ENCODE data around the gene SPINT1.
"Not testable (repeated sequence)": the region's sequence is repeated elsewhere in the genome, so short reads cannot be mapped to it uniquely, and the experiment has no call there.

SPINT1 gene

GRCh38 chr15:40858706-40859105, 14.9 kb downstream of the SPINT1 start:
- DNase-seq (ENCODE audit: low read depth), result no peak

DNA sequence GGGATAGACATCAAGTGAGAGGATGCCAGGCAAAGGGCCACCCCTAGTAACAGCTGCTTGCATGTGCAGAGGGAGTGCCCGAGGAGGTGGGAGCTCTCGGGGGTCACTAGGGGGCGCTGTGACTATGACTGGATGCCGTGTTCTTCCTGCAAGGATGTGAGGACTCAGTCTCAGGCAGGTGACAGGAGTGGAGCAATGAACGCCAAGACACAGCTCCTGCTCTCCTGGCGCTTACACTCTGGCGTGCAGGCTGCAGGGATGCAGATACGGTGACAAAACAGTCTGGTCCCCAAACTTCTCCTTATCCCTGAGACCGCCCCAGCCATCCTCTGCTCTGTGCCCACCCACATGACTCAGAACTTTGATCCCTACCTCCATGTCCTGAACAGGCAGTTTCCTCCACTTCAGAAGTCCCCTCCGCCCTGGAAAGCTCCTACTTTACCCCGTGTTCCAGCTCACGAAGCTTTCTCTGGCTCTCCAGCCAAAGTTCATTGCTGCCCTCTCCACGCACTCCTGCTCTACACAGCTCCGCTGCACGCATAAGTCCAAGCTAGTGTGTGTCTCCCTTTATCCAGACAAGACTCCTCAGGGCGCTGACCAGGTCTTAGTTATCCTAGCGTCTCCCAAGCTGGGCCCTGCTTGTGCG, 15.5 kb downstream of the SPINT1 start:
- DNase-seq (ENCODE audit: low read depth), result no peak

DNA sequence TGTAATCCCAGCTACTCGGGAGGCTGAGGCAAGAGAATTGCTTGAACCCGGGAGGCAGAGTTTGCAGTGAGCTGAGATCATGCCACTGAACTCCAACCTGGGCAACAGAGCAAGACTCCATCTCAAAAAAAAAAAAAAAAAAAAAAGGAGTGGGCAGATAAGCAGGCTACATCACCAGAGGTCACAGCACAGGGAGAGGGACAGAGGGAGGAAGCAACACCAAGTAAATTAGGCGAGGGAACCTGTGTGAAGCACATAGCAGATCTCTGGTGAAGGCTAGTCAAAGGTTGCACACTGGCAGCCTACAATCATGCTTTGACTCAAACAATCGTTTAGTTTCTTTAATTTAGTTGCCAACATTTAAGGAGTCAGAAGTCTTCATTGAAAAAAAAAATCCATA, 17.3 kb downstream of the SPINT1 start:
- DNase-seq (ENCODE audit: low read depth), result not testable (repeated sequence)

DNA sequence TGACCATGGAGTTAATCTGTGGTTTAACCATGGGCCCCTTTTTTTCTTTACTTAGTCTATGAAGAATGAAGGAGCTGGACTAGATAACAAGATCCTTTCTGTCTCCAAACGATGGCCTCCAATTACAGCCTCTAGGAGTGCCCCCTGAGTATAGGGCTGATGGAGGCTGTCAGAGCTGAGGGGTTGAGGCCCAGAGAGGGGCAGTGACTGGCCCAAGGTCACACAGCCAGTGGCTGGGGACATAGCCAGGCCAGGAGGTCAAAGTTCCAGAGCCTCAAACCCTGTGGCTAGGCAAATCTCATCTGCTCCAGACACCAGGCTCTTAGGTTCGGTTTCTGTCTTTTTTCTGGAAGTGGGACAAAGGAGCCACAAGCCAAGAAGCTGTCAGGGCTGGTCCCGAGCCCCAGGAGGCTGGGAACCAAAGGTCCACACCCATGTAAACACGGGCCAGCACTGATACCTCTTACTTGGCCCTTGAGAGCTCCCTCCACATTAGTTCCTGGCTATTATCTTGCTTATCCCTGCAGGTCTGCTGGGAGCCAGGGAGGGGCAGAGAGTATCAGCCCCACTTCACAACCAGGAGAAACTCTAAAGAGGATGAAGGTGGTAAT, 19.9 kb downstream of the SPINT1 start:
- no peak for DNase-seq (ENCODE audit: low read depth)

GRCh38 chr15:40867199-40867598, 23.4 kb downstream of the SPINT1 start:
- DNase-seq (ENCODE audit: low read depth), result no peak

- no peak for DNase-seq (ENCODE audit: low read depth)
Measured at GRCh38 chr15:40869686-40870085, 25.8 kb downstream of the SPINT1 start.

DNA sequence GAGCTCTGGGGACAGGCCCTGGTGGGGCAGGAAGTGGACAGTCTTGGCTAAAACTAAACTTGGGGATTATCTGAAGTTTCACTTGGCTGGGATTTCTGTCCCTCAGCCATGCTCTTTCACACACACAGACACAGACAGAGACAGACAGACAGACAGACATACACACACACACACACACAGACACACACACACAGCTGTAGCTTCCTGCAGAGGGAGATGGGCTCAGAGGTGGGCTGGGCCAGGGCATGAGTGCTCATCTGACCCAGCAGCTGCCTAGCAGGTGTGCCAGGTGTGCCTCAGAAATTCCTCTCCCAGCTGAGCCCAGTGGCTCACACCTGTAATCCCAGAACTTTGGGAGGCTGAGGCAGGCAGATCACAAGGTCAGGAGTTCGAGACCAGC, 26.9 kb downstream of the SPINT1 start:
- DNase-seq (ENCODE audit: low read depth), result no peak

DNA sequence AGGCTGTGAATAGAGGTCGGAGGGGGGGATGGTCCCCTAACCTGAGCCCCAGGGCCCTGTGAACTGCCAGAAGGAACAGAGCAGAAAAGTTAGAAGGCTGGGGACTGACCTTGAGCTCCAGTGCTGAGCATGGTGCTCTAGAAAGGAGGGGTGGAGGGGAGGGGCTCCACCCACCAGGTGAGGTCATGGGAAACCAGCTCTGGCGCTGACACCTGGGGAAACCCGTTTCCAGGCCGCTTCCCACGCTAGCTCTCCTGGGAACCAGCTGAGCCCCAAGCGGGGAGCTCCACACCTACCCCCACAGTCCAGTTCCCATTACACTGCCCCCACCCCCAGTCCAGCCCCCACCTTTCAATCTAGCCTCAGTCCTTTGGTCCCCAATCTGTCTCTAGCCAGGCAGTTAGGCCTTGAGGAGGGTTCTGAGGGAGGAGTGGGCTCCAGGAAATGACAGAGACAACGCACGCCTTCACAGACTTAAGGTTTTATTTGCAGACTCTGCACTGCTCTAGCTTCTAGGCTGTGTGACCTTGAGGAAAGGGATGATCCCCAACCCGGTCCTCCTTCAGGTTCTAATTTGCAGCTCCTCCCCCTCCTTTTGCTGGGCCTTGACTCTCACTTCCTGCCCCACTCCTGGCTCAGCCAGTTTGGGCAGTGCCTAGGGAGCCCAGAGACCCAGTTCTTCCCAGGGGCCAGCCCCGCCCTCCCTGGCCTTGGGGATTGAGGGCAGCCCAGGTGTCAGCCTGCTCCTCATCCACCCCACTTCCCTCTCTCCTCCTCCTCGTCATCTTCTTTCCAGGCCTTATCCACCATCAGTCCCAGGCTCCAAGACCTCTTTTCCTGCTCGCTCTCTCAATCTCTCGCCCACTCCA, 28.1 kb downstream of the SPINT1 start:
- no peak for DNase-seq (ENCODE audit: low read depth)

DNA sequence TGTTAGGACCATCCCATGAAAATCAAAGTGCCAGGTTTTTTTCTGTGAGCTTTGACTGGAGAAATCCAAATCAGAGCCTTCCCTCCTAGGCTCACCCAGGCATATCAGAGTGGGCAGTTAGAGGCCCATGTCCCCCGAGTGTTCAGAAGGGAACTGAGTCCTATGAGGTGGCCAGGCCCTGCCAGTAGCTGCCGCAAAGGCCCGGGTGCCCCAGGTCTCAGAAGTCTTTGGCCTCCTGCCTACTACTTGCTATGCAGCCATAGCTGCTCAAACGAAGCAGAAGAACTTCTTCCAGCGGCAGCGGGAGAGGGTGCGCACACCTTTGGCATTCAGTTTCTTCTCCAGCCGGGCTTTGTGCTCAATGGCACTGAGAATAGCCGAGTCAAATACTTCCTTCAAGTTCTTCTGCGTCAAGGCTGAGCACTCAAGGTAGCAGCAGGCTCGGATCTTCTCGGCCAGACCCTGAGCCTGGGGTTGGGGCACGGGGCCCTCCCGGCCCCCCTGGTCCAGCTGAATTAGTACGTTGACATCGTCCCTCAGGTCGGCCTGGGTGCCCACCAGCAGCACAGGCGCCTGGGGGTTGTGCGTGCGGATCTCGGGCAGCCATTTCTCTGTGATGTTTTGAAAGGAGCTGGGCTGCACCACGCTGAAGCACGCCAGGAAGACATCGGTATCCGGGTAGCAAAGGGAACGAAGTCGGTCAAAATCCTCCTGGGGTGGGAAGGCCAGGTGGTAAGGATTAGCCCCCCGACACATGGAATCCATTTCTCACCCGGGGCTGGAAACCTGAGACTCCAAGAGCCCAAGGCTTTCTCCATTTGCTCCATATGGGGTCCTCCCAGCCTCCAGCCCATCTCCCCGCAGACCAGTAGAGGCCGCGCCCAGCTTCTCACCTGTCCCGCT, 29.2 kb downstream of the SPINT1 start:
- no peak for DNase-seq (ENCODE audit: low read depth)

DNA sequence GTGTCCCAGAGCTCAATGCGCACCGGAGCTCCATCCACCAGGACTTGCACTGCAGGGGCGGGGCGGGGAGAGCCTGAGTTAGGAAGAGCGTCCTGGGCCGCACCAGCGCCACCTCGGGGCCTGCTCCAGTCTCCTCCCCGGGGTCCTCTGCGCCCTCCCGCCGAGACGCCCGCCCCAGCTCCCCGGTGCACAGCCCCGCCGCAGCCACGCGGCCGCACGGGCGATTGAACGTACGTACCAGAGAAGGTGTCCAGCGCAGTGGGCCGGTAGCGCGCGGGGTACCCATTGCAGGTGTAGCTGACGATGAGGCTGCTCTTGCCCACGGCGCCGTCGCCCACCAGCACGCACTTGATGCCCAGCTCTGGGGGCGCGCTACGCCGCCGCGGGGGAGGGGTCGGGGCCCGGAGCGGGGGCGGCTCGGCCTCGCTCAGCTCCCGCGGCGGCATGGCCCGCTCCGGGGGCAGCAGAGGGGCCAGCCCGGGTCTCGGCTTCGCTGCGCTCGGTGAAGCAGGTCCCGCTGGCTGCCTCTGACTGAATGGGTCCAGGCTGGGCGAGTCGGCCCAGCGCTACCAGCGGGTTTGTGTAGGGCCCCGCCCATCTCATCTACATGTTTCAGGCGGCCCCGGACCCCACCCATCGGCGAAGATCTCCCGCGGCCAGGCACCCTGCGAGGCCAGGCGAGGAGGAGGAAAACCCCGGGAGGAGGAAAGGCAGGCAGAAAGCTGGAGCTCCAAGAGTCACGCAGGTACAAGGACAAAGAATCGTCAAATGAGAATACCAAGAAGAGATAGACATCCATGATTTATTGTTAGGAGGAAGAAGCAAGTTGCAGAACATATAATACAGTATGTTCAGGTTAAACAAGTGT, 30.1 kb downstream of the SPINT1 start, which contains the start of gene RHOV:
TSS of gene RHOV (minus strand) at position 541 of the 868 bp plus-strand sequence. CDS start at position 446, 95 bp downstream.
- no peak for DNase-seq (ENCODE audit: low read depth)

DNA sequence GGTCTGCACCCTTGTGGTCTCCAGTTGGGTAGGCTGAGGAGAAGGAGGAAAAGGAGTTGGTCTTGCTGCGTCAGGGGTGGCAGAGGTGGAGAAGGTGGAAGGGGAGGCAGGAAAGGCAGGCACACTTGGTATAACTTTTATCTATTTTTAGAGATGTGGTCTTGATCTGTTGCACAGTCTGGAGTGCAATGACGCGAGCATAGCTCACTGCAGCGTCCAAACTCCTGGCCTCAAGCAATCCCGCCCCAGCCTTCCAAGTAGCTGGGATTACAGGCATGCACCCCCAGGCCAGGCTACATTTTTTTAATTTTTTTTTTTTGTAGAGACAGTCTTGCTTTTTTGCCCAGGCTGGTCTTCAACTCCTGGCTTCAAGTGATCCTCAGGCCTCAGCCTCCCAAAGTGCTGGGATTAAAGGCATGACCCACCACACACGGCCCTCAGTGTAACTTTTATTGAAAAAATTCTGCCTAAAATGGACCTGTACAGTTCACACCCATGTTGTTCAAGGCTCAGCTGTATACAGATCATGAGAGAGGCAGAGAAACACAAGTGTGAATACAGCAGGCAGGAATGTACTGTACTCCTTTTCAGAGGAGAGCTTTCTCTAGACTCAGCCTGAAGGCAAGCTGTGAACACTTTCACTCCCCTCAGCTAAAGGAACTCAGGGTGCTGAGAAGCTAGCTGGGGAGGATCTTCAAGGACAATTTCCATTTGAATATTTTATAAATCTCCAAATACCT, 32.3 kb downstream of the SPINT1 start:
- no peak for DNase-seq (ENCODE audit: low read depth)

GRCh38 chr15:40877694-40878093, 33.8 kb downstream of the SPINT1 start:
- DNase-seq (ENCODE audit: low read depth), result no peak

DNA sequence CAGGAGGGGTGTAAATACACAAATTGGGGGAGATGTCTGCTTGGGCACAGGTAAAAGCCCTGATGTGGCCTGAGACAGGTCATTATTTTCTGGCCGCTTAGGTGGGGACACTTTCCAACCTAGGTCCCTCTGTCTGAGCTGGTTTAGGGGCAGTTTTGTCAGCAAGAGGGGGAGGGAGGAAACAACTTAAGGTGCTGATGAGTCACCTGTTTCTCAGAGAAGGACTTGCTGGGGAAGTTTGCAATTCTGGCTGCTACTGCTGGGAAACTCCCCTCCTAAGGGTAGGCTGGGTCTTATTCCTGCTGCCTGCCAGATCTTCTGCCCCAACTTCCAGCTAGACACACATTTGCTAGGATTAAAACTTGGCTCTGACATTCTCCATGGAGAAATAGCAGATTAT, 34.9 kb downstream of the SPINT1 start:
- DNase-seq (ENCODE audit: low read depth), result no peak

DNA sequence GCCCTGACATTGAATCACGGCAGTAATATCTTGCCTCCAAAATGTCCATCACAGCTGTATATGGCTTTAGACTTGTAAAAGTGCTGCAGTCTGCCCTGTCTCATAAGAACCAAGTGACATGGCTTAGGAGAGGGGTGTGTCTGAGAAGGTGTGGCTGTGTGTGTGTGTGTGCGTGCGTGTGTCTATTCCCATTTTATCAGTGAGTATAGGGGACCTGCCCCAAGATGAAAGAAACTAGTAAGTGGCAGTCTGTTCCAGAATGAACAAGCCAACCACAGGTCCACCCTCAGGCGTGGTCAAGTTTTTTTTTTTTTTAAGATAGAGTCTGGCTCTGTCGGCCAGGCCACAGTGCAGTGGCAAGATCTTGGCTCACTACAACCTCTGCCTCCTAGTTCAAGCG, 35.8 kb downstream of the SPINT1 start:
- DNase-seq (ENCODE audit: low read depth), result no peak

DNA sequence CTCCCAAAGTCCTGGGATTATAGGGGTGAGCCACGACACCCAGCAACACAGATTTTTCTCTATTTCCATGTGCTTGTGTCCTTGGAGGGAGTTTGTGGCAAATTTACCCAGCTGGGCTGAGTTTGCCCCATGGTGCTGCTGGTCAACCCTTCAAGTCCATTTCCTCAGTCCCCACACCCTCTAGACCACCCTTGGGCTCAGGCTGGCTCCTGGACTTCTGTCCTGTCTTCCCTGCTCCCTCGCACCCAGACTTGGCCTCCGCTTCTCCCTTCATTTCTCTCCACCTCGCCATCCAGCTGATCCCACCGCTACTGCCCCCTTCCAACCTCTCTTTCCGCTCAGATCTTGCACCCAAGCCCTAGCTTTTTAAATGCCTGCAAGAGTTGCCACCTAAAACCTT, 37.5 kb downstream of the SPINT1 start:
- no peak for DNase-seq (ENCODE audit: low read depth)

GRCh38 chr15:40886586-40886985, 42.7 kb downstream of the SPINT1 start:
- no peak for DNase-seq (ENCODE audit: low read depth)

- DNase-seq (ENCODE audit: low read depth), result no peak
Measured at GRCh38 chr15:40889112-40889511, 45.3 kb downstream of the SPINT1 start.

DNA sequence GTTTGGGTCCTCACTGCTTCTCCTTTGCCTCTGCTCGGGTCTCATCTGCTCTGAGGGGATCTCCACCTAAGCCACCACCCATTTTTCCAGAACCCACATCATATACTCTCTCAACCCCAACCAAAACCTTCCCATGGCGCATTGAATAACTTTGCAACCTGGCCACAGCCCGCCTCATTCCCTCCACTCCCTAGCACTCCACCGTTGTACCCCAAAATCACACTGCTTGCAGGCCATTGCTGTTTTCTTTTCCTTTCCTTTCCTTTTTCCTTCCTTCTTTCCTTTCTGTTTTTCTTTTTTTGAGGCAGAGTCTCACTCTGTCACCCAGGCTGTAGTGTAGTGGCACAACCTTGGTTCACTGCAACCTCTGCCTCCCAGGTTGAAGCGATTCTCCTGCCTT, 47.3 kb downstream of the SPINT1 start:
- no peak for DNase-seq (ENCODE audit: low read depth)

DNA sequence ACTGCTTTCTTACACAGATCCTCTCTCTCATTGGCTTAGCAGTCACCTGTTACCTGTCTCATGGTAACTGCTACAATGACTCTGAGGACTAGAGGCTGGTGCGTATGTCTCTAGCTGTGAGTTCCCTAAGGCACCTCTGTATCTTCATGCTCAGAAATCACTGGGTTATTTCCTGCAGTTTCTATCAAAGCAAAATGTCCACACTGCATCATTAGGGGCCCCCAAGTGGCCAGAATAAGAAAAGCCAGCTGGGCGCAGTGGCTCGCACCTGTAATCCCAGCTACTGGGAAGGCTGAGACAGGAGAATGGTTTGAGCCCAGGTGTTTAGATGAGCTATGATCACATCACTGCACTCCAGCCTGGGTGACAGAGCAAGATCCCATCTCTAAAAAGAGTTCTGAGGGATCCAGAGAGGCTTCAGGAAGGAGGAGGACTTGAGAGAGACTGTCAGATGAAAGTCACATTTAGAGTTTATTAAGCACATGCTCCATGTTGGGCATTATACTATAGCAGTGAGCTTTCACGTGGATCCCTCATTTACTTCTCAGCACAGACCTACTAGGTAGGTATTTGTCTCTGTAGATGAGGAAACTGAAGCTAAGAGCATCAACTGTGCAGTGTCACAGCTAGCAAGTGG, 48.1 kb downstream of the SPINT1 start:
- no peak for DNase-seq (ENCODE audit: low read depth)

All from HS-27A (cell line).